ENCODE results near the gene PPP1R14B.

The PPP1R14B gene

GRCh38 chr11:64229744-64230170, 17.0 kb downstream of the PPP1R14B start:
- FAIRE-seq, result no peak

- FAIRE-seq, result no peak
These were observed 17.5 kb downstream of the PPP1R14B start for GRCh38 chr11:64229090-64229743.

GRCh38 chr11:64227405-64227956, 19.3 kb downstream of the PPP1R14B start:
- no peak for FAIRE-seq

- FAIRE-seq, result no peak
These were observed 20.2 kb downstream of the PPP1R14B start for GRCh38 chr11:64226507-64227051.

DNA sequence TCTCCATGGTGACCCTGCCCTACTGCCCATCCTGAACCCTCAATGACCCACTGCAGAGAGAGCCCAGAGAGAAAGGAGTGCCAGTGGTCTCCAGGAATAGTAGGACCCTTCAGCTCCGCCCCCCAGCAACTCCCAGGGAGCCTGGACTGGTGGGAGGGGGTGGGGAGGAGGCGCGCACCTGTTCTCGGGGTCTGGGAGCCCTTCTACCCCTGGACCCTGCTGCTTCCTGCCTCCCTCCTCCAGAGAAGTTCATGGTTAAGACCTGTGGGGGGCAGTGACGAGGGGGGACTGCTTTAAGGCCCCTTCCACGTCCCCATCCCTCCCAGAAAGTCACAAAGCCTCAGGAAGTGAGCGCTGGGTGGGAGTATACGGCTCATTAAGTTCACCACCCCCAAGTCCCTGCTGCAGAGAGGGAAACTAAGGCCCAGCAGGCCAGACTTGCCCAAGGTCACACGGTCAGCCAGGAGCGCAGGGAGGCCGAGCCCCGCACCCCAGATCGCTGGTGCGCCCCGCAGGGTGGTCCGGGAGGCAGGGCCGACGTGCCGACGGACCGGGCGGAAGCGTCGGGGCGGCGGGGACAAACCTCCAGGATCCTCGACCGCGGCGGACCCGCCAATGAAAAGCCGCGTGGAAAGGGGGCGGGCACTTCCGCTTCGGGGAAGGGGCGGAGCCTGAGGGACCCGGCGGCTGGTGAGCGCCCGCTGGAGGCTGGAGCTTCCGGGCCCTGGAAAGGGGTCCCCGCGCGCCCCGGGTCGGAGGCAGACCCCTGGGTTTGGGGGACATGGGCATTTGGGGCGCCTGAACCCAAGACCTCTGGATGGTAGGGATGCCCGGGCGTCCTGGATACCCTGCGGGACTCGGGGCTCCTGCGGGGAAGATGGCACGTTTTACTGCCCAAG, 20.9 kb downstream of the PPP1R14B start, which contains the start of the genes NUDT22 and TRPT1:
Gene NUDT22 (plus strand): TSS at position 667 of the 899 bp plus-strand sequence. CDS start 379 bp downstream, outside the sequence.
Gene TRPT1 (minus strand): TSS at position 579 of the 899 bp plus-strand sequence. CDS start 326 bp downstream, at position 253.
- FAIRE-seq, result no peak

DNA sequence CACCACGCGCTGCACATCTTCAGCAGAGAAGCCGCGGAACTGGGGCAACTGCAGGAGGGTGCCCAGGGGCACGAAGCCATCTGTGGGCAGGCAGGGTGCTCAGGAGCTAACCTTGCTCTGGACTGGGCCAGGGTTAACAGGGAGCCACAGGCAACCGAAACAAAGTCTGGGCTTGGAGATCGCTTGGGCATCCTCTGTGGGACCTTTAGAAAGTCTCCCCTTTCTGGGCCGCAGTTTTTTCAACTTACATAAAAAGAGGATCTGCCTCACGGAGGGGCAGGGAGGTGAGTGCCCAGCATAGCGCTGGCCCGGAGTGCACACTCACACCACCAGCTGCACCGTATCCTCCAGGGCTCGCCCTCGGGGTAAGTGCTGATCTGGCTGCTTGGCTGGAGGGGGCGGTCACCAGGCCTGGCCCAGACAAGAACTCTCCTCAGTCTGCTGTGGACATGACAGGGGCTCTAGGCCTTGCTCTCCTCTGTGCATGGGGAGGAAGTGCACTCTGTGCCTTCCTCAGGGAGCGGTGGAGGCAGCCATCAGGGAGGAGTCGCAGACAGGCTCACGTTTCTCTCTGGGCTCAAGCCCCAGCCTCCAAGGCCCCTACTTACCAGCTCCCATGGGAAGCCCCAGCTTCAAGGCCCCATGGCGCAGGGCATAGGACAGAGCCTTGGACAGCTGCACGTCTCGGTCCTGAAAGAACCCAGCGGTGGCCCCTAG, 21.7 kb downstream of the PPP1R14B start:
- no peak for FAIRE-seq

GRCh38 chr11:64224151-64224890, 22.4 kb downstream of the PPP1R14B start:
- FAIRE-seq, result no peak

GRCh38 chr11:64223001-64223651, 23.6 kb downstream of the PPP1R14B start:
- FAIRE-seq, result no peak

DNA sequence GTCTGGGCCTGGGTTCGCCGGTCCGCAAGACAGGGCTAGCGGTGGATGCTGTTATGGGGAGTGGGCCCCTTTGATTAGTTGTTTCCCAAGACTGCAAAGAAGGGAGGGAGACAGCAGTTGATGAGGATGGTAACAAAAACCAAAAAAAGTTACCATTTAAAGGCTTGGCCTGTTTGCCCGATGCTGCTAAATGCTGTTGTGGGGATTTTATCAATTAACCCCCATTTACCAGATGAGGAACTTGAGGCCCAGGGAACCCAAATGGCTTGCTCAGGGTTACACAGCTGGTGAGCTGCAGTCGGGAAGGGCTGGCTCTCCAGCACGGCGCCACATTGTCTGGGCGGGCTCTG, 24.1 kb downstream of the PPP1R14B start:
- no peak for FAIRE-seq

GRCh38 chr11:64220798-64221197, 25.9 kb downstream of the PPP1R14B start:
- no peak for FAIRE-seq

- no peak for FAIRE-seq
These were observed 26.5 kb downstream of the PPP1R14B start for GRCh38 chr11:64220271-64220670.

- no peak for FAIRE-seq
These were observed 27.0 kb downstream of the PPP1R14B start for GRCh38 chr11:64219755-64220154.

GRCh38 chr11:64219354-64219684, 27.4 kb downstream of the PPP1R14B start:
- no peak for FAIRE-seq

GRCh38 chr11:64218628-64219353, 28.0 kb downstream of the PPP1R14B start:
- FAIRE-seq, result no peak

- FAIRE-seq, result no peak
These were observed 29.9 kb downstream of the PPP1R14B start for GRCh38 chr11:64216879-64217278.

- no peak for FAIRE-seq
These were observed 35.4 kb downstream of the PPP1R14B start for GRCh38 chr11:64211181-64211872.

- no peak for FAIRE-seq
These were observed 36.3 kb downstream of the PPP1R14B start for GRCh38 chr11:64210301-64211020.

DNA sequence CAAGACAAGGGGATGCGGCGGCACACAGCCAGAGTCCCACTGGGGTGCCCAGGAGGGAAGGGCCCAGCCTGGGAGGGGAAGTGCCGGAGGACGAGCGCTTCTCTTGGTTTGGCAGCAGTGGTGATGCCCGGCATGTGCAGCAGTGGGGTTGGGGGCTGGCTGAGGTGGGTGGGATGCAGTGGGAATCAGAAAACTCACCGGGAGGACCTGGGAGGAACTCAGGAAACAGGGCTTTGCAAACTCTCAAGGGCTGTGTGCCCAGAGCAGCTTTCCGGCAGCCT, 37.2 kb downstream of the PPP1R14B start:
- FAIRE-seq, result no peak

GRCh38 chr11:64208796-64209562, 37.8 kb downstream of the PPP1R14B start:
- FAIRE-seq, result no peak
